PFSK-1 (cell line): ENCODE measurements around the gene OR12D1.

Experiments used
- FOXP2 ChIP-seq: optimal IDR thresholded peaks from 2 replicates; pipeline ENCODE3; 2011; ENCODE audit warnings: borderline replicate concordance, control low read depth, inconsistent platforms; ENCODE audit not compliant: insufficient read depth; ENCODE audit errors: extremely low read length, extremely low read depth
- POLR2AphosphoS5 ChIP-seq: IDR thresholded peaks from 2 replicates; pipeline ENCODE4 v1.6.1; 2012; ENCODE audit warnings: low read depth, mild to moderate bottlenecking, control low read depth, low read length, moderate library complexity
- REST ChIP-seq, 2 experiments: IDR thresholded peaks; 2 replicates each; pipeline versions ENCODE4 v1.6.1 to v1.8.0; 2011 to 2012; ENCODE audit warnings: low read depth in 2 of 2, low read length in 2 of 2, control low read depth in 1 of 2, inconsistent platforms in 1 of 2, mild to moderate bottlenecking in 1 of 2, moderate library complexity in 1 of 2; ENCODE audit not compliant: insufficient read depth in 1 of 2
- SIN3A ChIP-seq: IDR thresholded peaks from 2 replicates; pipeline ENCODE4 v1.6.1; 2012; ENCODE audit warnings: mild to moderate bottlenecking, low read length, moderate library complexity, borderline replicate concordance; ENCODE audit not compliant: insufficient read depth
- TAF1 ChIP-seq: IDR thresholded peaks from 2 replicates; pipeline ENCODE4 v1.6.1; 2012; ENCODE audit warnings: low read length, control low read depth, borderline replicate concordance; ENCODE audit not compliant: insufficient read depth

GRCh38 chr6:29439006-29439405, 24.3 kb downstream of the OR12D1 start, which contains the start of gene OR10C1:
- no peak for TF ChIP-seq TAF1
- no peak for TF ChIP-seq REST (IDR thresholded peaks at IDR 0.05; ENCODE audit: insufficient read depth in 1 of 2, low read depth in 2 of 2, low read length in 2 of 2)
- TF ChIP-seq POLR2AphosphoS5 = no peak
- no peak for TF ChIP-seq SIN3A
- no peak for TF ChIP-seq FOXP2
